ENCODE data around the gene PLB1.

Gene PLB1

DNA sequence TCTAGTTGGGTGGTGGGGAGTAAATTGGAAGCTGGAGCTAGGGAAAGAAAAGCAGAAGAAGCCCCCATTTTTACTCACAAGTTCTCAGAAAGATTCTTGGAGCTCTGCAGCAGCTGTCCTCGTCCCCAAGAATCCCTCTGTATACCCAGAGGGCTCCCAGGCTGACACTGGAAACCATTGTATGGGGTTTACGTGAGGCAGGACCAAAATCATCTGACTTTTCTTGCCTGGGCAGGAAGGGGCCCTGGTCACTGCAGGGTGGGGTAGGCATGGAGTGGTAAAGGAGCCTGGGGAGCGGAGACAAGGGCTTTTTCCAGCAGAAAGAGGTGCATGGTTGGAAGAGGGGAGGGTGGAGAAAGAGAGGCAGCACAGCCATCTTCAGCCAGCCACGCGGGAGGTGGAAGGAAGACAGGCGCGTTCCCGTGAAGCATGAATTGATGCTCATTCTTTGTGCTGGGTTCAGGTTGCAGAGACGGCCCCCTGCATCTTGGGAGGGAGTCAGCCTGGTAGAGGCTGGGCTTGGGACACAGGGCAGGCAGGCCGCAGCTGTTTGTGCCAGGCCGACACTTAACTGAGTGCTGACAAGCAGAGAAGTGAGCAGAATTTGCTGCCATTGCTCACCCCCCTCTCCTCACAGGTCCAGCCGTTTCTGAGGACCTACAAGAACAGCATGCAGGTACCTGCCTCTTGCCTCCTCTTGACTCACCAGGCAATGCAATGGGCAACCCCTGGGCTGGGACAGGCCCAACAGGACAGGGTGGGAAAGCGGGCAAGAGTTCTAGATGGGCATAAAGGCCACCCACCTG is 94.8 kb downstream of the PLB1 start:
- no peak for DNase-seq (ENCODE audit: low read depth)

DNA sequence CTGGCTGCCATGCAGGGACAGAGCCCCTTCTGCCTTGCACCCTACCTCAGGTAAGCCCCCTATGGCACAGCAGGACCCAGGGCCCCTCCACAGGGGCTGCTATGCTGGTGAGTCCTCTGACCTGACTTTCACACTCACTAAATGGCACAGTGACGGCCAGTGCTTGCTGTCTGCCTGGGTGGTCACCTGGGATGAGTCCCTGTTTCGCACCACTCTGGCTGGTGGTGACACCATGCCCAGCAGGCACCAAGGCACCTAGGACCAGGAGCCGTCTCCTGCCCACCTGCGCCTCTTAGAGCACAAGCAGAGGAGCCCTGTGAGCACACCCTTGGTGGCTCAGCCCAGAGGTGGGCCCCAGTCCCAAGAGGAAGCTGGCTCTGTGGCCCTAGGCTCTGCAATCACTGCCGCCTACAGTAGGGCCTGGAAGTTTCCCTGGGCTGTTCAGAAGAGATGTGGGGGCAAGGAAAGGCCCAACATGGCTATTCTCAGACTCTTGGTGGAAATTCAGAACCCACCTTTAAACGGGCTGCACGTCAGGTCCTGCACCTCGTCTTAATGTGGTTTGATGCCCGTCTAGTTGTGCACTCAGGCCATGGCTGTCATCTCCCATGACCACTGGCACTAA is 96.0 kb downstream of the PLB1 start:
- DNase-seq (ENCODE audit: low read depth), result no peak

GRCh38 chr2:28592481-28592880 is 96.6 kb downstream of the PLB1 start:
- DNase-seq (ENCODE audit: low read depth), result no peak

DNA sequence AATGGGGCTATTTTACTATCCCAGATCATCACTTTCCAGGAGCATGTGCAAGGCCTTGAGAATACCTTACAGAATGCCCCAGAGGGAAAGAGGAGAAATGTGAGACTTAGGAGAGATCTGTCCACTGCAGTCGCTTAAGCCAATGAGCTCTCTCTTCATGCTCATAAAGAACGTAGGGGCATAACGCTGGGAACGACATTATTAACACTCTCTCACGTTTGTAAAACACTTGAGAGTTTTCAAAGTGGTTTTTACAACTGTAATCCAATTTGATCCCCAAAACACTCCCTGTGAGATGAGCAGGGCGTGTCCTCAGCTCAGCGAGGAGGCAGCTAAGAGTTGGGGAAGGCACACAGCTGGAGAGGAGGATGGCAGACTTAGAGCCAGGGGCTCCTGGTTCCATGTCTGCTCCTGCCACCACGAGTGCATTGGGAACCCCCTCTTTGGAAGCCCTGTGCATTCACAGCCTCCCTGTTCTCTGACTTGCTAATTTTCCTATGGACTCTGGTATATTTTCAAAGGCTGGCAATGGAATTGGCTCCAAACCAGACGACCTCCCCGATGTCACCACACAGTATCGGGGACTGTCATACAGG is 97.4 kb downstream of the PLB1 start:
- DNase-seq (ENCODE audit: low read depth), result no peak

- DNase-seq (ENCODE audit: low read depth), result no peak
Observed at GRCh38 chr2:28594000-28594331, 98.1 kb downstream of the PLB1 start.

- peak; percentile 50 for DNase-seq (ENCODE audit: low read depth)
Observed at GRCh38 chr2:28594332-28595108, 98.7 kb downstream of the PLB1 start.

DNA sequence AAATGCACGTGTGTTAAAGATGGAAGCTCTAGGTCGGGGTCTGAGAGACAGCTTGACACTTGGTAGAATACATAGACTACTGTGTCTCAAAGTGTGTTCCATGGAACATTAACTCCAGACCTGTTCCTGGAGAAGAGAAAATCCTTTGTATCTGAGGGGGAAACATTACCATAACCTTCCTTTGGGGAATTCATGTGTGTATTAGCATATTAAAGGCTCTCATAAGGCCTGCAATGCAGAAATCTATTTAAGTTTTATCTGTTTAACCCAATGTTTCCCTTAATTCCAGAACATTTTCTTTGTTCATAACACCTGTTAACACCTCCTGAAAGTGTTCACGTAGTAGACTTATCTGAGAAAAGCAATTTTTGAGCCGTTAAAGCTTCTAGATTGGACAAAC is 99.5 kb downstream of the PLB1 start:
- DNase-seq (ENCODE audit: low read depth), result no peak

DNA sequence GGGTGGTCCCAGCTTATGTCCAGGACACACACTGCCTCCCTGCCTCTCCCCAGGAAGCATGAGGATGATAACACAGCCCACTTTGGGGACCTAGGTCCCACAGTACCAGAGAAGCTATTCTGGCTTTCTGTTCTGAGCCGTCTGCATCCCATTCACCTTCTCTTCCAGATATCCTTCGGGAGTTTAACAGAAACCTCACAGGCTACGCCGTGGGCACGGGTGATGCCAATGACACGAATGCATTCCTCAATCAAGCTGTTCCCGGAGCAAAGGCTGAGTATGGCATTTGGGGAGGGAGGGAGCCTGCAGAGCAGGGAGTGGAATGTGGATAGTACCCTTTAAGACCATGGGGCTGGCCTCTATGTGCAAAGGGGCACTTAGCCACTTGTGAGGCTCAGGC is 102.6 kb downstream of the PLB1 start:
- no peak for DNase-seq (ENCODE audit: low read depth)

- no peak for DNase-seq (ENCODE audit: low read depth)
Observed at GRCh38 chr2:28600181-28600580, 104.3 kb downstream of the PLB1 start.

GRCh38 chr2:28601616-28602015 is 105.8 kb downstream of the PLB1 start:
- no peak for DNase-seq (ENCODE audit: low read depth)

GRCh38 chr2:28602136-28602660 is 106.3 kb downstream of the PLB1 start:
- DNase-seq (ENCODE audit: low read depth), result no peak

- no peak for DNase-seq (ENCODE audit: low read depth)
Observed at GRCh38 chr2:28602751-28603639, 107.1 kb downstream of the PLB1 start.

- no peak for DNase-seq (ENCODE audit: low read depth)
Observed at GRCh38 chr2:28603821-28604220, 108.0 kb downstream of the PLB1 start.

GRCh38 chr2:28604284-28604843 is 108.5 kb downstream of the PLB1 start:
- no peak for DNase-seq (ENCODE audit: low read depth)

GRCh38 chr2:28606986-28607441 is 111.2 kb downstream of the PLB1 start:
- DNase-seq (ENCODE audit: low read depth), result no peak

DNA sequence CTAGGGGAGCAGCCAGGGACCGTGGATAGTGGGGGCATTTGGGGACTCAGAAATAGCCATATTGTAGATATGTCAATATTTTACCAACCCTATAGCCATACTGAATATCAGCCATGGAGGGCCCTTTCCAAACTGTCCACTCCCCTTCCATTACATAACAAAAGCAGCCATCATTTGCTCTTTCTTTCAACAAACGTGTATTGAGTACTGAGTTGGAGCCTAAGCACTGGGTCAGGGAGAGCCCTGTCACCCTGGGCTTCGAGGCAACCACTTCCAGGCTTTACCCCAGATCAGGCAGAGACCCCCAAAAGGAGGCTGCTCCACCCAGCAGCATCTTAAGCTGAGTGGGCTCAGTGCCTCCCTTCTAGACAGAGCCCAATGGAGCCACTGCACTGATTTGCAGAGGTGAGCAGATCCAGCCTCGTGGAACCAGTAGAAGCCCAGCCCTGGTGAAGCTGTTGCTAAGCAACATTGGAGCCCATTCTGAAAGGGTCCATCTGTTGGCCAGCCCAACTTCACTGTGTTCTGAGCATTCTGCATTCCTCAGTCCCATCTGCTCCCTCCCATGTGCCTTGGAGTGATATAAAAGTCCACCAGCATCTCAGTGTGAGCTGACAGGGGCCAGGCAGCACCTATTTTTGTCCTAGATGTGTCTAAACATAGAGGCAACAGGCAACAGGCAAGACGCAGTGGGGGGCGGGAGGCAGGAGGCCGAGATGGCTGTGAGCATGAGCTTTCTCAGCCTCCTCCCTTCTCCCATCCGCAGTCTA is 112.1 kb downstream of the PLB1 start:
- no peak for DNase-seq (ENCODE audit: low read depth)

DNA sequence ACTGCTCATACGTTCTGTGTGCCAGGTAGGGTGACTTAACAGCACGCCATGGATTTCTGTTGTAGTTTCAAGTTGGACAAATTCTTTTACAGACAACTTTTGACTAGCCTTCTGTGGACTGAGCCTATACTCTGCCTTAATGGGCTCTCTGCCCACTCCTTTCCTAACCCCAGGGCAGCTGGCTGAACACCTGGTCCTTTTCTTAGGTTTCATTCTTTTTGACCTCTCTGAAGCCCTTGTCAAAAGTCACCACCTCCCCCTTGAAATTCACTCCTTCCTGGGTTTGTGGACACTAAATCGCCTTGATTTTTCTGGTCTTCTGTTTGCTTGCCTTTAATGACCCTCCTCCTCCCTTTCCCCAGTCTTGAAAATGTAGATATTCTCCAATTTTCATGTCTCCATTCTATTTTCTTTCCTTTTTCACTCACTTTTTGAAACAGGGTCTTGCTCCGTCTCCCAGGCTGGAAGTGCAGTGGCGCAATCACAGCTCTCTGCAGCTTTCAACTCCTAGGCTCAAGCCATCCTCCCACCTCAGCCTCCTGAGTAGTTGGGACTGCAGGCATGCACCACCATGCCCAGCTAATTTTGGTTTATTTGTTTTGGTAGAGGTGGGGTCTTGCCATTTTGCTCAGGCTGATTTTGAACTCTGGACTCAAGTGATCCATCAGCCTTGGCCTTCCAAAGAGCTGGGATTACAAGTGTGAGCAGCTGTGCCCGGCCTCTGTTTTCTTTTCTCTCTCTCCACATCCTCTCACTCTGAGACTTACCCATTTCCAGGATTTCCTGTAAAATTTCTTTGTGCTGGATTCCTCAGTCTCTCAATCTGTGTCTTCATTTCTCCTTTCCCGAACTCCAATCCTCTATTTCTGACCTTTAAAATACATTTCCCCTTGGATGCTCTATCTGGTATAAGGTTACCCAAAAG is 112.9 kb downstream of the PLB1 start:
- no peak for DNase-seq (ENCODE audit: low read depth)

DNA sequence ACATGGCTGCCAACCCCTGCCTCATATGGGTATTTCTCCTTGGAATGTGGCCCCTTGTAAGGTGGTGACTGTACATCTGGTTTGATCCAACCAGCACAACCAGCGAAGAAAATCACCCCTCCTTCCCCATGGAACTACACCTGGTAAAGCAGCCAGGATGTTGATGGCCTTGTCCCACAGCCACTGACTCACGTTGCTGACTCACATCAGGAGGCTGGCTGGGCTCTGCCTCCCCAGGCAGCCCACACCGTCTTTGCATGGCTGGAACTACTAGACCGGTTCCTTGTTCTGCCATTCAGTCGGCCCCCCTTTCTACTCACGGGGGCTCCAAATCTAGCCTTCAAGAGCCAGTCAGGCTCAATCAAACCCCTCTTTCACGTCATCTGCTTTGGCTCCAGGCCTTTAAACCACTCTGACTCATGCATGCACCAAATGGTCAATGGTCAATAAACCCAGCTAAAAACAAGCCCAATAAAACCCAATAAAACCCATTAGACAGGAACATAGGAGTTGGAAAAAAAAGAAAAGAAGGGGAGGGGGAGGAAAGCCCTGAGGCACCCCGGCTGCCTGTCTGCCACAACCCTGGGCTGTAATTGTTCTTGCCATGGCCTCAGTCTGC is 114.8 kb downstream of the PLB1 start:
- peak; percentile 65 for DNase-seq (ENCODE audit: low read depth)

Data from GM04504 (cell line).